Measurements from ENCODE around the gene OTOF. TPM values are rescaled to one million over a fixed set of nuclear protein-coding genes. Genes with fewer than 3 reads are reported as not detected.

The OTOF gene
- total RNA-seq, 1 experiment from 2014 or later = 0.10 TPM

- TF ChIP-seq REST (IDR thresholded peaks at IDR 0.05; ENCODE audit: low read depth) (no peak), EZH2phosphoT487 (IDR thresholded peaks at IDR 0.05; ENCODE audit: borderline replicate concordance) (no peak), ATF3 (IDR thresholded peaks at IDR 0.05) (no peak), SIN3A (IDR thresholded peaks at IDR 0.05; ENCODE audit: low read depth) (no peak)
Measured at GRCh38 chr2:26453421-26454329, 24.2 kb downstream of the OTOF start (continued).

GRCh38 chr2:26451700-26452099 is 26.2 kb downstream of the OTOF start:
- DNase-seq (ENCODE audit: low read depth, low spot score) = no peak
- ChIA-PET RAD21 (ENCODE audit: low non-redundant PET in 1 of 2, low total read pairs in 2 of 2, uncharacterized antibody in 2 of 2, unreplicated experiment in 2 of 2) (no interaction called here), POLR2A (no interaction called here), CTCF (no interaction called here)
- H4K20me1 ChIP-seq (ENCODE audit: insufficient read depth) = no peaks in the 10 kb centered on the region
- no peaks in the 10 kb centered on the region for H3K27me3 ChIP-seq (ENCODE audit: insufficient read depth, low read length)
- no peak overlapping the region for H3K9ac ChIP-seq (ENCODE audit: low read length)
- intact Hi-C loops (cut with micrococcal nuclease) = no loop called here
- H3K9me3 ChIP-seq (ENCODE audit: control insufficient read depth in 1 of 2, insufficient read depth in 1 of 2, low read depth in 1 of 2, low read length in 2 of 2) = no peaks in the 10 kb centered on the region
- BruUV-seq (replicated peaks) = no TSS peak
- H3K4me2 ChIP-seq (ENCODE audit: low read length) = no peak overlapping the region
- peaks cover 0 to 11% of the 10 kb centered on the region in 2 experiments; a peak in 2 of 4 replicates for H3K4me1 ChIP-seq (ENCODE audit: control insufficient read depth in 1 of 2, insufficient read depth in 2 of 2, low read length in 2 of 2)
- no peak for ATAC-seq
- H3K27ac ChIP-seq (ENCODE audit: low read depth, low read length) = no peak overlapping the region
- H3K4me3 ChIP-seq (replicated peaks in 1 of 2; ENCODE audit: low read depth in 1 of 2, low read length in 2 of 2) = no peak overlapping the region
- H2AFZ ChIP-seq (ENCODE audit: low read depth, low read length, poor library complexity, severe bottlenecking) = no peak overlapping the region
- no peaks in the 10 kb centered on the region for H3K36me3 ChIP-seq (ENCODE audit: control insufficient read depth in 1 of 2, insufficient read depth in 2 of 2, low read length in 2 of 2)
- no peaks in the 10 kb centered on the region for H3K9me2 ChIP-seq (ENCODE audit: insufficient read depth)
- no peaks in the 10 kb centered on the region for H3K79me2 ChIP-seq (ENCODE audit: insufficient read depth, low read length)
- TF ChIP-seq CBX3 (IDR thresholded peaks at IDR 0.05; ENCODE audit: low read depth) = no peak
- TF ChIP-seq JUND (IDR thresholded peaks at IDR 0.05) = no peak
- no peak for TF ChIP-seq CTCF (IDR thresholded peaks at IDR 0.05 in 2 of 3, conservative IDR thresholded peaks at IDR 0.05 in 1 of 3; ENCODE audit: borderline replicate concordance in 1 of 3, insufficient read depth in 1 of 3, low read depth in 2 of 3, low read length in 2 of 3)
- TF ChIP-seq TCF7L2 (IDR thresholded peaks at IDR 0.05; ENCODE audit: borderline replicate concordance, extremely low read depth, insufficient read depth, insufficient read length) = no peak
- no peak for TF ChIP-seq EGR1 (IDR thresholded peaks at IDR 0.05; ENCODE audit: low read depth)
- TF ChIP-seq RAD21 (IDR thresholded peaks at IDR 0.05; ENCODE audit: low read depth) = no peak
- TF ChIP-seq ZBTB33 (IDR thresholded peaks at IDR 0.05; ENCODE audit: extremely low read depth, insufficient replicate concordance, low read length) = no peak
- no peak for TF ChIP-seq POLR2A (IDR thresholded peaks at IDR 0.05; ENCODE audit: borderline replicate concordance, extremely low read depth, insufficient read depth, insufficient read length)
- TF ChIP-seq SP1 (IDR thresholded peaks at IDR 0.05; ENCODE audit: low read depth) = no peak
- no peak for TF ChIP-seq ZFX (IDR thresholded peaks at IDR 0.05)
- TF ChIP-seq SRF (IDR thresholded peaks at IDR 0.05; ENCODE audit: low read depth) = no peak
- TF ChIP-seq YY1 (IDR thresholded peaks at IDR 0.05; ENCODE audit: extremely low read depth, insufficient replicate concordance, low read depth, low read length) = no peak
- no peak for TF ChIP-seq CEBPB (IDR thresholded peaks at IDR 0.05; ENCODE audit: low read depth)
- TF ChIP-seq ELF1 (IDR thresholded peaks at IDR 0.05; ENCODE audit: borderline replicate concordance, low read depth) = no peak
- TF ChIP-seq SIN3A (IDR thresholded peaks at IDR 0.05; ENCODE audit: low read depth) = no peak

Measured in HCT116 (cell line).